ENCODE results near the gene PDE4D.

DNA sequence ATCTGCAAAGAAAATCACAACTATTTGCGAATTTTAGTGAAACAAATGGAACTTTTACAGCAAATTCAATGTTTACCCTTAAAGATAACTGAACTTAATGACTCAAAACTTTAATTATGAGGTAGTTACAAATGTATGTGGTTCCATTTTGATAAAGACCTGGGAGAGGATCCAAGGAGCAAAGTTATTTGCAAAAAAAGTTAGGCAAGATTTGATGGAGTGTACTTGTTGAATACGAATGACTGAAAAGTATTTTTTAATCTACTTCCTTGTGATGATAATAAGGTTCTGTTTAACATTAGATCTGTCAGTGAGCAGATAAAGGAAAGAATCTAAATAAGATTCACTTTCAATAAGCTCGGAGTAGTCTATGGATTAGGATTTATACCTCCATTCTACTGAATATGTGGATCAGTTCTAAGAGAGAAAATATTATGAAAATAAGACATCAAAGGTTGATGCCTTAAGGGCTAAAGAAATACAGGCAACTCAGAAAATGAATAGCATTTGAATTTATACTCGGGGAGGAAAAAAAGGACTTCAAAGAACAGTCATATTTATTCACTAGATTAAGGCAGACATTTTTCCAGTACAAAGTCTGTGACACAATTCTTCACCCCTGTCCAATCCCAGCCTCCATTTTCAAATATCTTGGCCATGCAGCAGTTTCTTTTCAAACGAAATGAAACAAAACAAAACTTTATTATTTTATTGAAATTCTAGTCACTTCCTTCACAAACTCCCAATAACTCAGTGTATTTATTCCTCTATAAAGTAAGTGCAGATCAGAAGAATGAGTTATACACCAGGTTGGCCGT lies 199.8 kb downstream of the PDE4D start:
- TF ChIP-seq, protein P1, sequence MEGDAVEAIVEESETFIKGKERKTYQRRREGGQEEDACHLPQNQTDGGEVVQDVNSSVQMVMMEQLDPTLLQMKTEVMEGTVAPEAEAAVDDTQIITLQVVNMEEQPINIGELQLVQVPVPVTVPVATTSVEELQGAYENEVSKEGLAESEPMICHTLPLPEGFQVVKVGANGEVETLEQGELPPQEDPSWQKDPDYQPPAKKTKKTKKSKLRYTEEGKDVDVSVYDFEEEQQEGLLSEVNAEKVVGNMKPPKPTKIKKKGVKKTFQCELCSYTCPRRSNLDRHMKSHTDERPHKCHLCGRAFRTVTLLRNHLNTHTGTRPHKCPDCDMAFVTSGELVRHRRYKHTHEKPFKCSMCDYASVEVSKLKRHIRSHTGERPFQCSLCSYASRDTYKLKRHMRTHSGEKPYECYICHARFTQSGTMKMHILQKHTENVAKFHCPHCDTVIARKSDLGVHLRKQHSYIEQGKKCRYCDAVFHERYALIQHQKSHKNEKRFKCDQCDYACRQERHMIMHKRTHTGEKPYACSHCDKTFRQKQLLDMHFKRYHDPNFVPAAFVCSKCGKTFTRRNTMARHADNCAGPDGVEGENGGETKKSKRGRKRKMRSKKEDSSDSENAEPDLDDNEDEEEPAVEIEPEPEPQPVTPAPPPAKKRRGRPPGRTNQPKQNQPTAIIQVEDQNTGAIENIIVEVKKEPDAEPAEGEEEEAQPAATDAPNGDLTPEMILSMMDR (IDR thresholded peaks at IDR 0.05): no peak
- no peak for TF ChIP-seq ZFX (IDR thresholded peaks at IDR 0.05; ENCODE audit: borderline replicate concordance)

Data from 22Rv1 (cell line).